DND-41 (cell line): ENCODE data around the gene TMEM256.

ENCODE experiments used
- ATAC-seq: fragments of 200-7000 bp; cut with Tn5 transposase; 3 replicates; pipeline ENCODE4 v1.9.1; 2021; ENCODE audit warnings: low read depth; ENCODE audit not compliant: insufficient read depth
- DNase-seq: peaks from one replicate; pipeline ENCODE4 v3.0.0-alpha.2; 2020
- H2AFZ ChIP-seq: 2 replicates; pipeline ENCODE4 v1.6.0; 2012; ENCODE audit warnings: low read depth, low read length
- H3K27ac ChIP-seq: 2 replicates; pipeline ENCODE4 v1.5.1; 2012; ENCODE audit warnings: low read length, inconsistent platforms
- H3K27me3 ChIP-seq: fragments of 200-600 bp; sonication (generic); 2 replicates; pipeline ENCODE4 v1.6.0; 2012; ENCODE audit warnings: low read length, mild to moderate bottlenecking, inconsistent platforms; ENCODE audit not compliant: insufficient read depth, poor library complexity
- H3K36me3 ChIP-seq: 2 replicates; pipeline ENCODE4 v1.5.1; 2012; ENCODE audit warnings: low read length, inconsistent platforms; ENCODE audit not compliant: insufficient read depth
- H3K4me1 ChIP-seq: 2 replicates; pipeline ENCODE4 v1.5.1; 2012; ENCODE audit warnings: mild to moderate bottlenecking, low read length; ENCODE audit not compliant: insufficient read depth
- H3K4me2 ChIP-seq: 2 replicates; pipeline ENCODE4 v1.6.0; 2012; ENCODE audit warnings: mild to moderate bottlenecking, moderate library complexity, low read length, inconsistent platforms; ENCODE audit not compliant: insufficient read depth
- H3K4me3 ChIP-seq, 2 experiments: fragments of 200-600 bp in 1 of 2; shearing (Covaris generic) in 1 of 2; 2 replicates each; pipeline ENCODE4 v1.5.1; 2012 to 2016; ENCODE audit warnings: inconsistent platforms in 2 of 2, low read length in 2 of 2, mild to moderate bottlenecking in 2 of 2, low read depth in 1 of 2, moderate library complexity in 1 of 2
- H3K79me2 ChIP-seq: 2 replicates; pipeline ENCODE4 v1.6.0; 2012; ENCODE audit warnings: low read length, inconsistent platforms; ENCODE audit not compliant: insufficient read depth
- H3K9ac ChIP-seq: 2 replicates; pipeline ENCODE4 v1.6.0; 2012; ENCODE audit warnings: low read depth, mild to moderate bottlenecking, inconsistent platforms, low read length, moderate library complexity
- H3K9me3 ChIP-seq: 2 replicates; pipeline ENCODE4 v1.5.1; 2012; ENCODE audit warnings: low read length, moderate library complexity, mild to moderate bottlenecking, inconsistent platforms; ENCODE audit not compliant: insufficient read depth, severe bottlenecking
- H4K20me1 ChIP-seq: 2 replicates; pipeline ENCODE4 v1.6.0; 2012; ENCODE audit warnings: low read length; ENCODE audit not compliant: insufficient read depth
- CTCF ChIP-seq: IDR thresholded peaks from 2 replicates; pipeline ENCODE4 v1.5.1; 2012; ENCODE audit warnings: borderline replicate concordance, low read length, moderate library complexity, mild to moderate bottlenecking; ENCODE audit not compliant: poor library complexity, severe bottlenecking; ENCODE audit errors: extremely low read depth
- EZH2 ChIP-seq: IDR thresholded peaks from 3 replicates; pipeline ENCODE4 v1.6.1; 2012; ENCODE audit warnings: borderline replicate concordance, low read depth, mild to moderate bottlenecking, moderate library complexity, low read length, inconsistent platforms; ENCODE audit not compliant: severe bottlenecking

Gene TMEM256

DNA sequence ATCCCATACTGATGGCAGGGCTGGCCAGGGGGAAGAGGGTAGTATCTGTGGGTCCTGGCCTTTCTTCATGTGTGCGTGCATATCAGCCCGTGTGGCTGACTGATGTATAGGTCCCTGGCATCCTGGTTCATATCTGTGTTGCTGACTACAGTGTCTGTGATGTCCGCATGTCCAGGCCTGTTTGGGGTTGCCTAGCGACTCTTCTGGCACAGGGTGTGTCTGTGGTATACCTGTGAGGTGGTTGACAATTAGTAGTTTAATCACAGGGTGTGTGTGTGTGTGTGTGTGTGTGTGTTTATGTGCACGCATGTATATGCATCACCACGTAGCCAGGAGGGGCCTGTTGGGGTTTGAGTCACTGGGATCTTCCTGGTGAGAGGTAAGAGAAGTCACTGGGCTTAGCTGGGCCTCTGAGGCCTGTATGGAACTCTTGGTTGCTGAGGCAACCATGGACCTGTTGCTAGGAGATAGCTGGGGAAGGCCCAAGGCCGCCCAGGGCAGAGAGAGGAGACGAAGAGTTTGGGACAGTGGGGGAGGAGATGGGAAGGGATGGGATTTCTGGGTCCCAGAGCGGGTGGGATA is 49.5 kb downstream of the TMEM256 start:
- no peaks in the 10 kb centered on the region for H4K20me1 ChIP-seq
- no peaks in the 10 kb centered on the region for H3K27me3 ChIP-seq
- no peak for ATAC-seq
- TF ChIP-seq EZH2 (no peak), CTCF (no peak)
- no peaks in the 10 kb centered on the region for H3K9me3 ChIP-seq
- no peak overlapping the region for H3K4me3 ChIP-seq
- H3K36me3 ChIP-seq: peaks cover 10% of the 10 kb centered on the region
- no peak overlapping the region for H2AFZ ChIP-seq
- no peak overlapping the region for H3K4me2 ChIP-seq
- no peak for DNase-seq
- no peak overlapping the region for H3K9ac ChIP-seq
- H3K27ac ChIP-seq: no peak overlapping the region
- peaks cover 7% of the 10 kb centered on the region for H3K4me1 ChIP-seq
- no peaks in the 10 kb centered on the region for H3K79me2 ChIP-seq
